ENCODE measurements around the gene SGMS1. TPM values are rescaled to one million over a fixed set of nuclear protein-coding genes. Genes with fewer than 3 reads are reported as not detected.

SGMS1 gene
- total RNA-seq, 1 donor from 2014 or later = 128 TPM

- Histone ChIP-seq H3K27me3 (no peaks in the 10 kb centered on the region), H3K9me3 (no peaks in the 10 kb centered on the region), H3K27ac (no peak overlapping the region), H3K4me3 (no peak overlapping the region), H3K36me3 (no peaks in the 10 kb centered on the region), H3K4me1 (peaks cover 0 to 7% of the 10 kb centered on the region in 2 donors)
- intact Hi-C loops (cut with DNase I) = no loop called here
- DNase-seq (ENCODE audit: low spot score in 2 of 2) = no peak
- TF ChIP-seq, protein P1, sequence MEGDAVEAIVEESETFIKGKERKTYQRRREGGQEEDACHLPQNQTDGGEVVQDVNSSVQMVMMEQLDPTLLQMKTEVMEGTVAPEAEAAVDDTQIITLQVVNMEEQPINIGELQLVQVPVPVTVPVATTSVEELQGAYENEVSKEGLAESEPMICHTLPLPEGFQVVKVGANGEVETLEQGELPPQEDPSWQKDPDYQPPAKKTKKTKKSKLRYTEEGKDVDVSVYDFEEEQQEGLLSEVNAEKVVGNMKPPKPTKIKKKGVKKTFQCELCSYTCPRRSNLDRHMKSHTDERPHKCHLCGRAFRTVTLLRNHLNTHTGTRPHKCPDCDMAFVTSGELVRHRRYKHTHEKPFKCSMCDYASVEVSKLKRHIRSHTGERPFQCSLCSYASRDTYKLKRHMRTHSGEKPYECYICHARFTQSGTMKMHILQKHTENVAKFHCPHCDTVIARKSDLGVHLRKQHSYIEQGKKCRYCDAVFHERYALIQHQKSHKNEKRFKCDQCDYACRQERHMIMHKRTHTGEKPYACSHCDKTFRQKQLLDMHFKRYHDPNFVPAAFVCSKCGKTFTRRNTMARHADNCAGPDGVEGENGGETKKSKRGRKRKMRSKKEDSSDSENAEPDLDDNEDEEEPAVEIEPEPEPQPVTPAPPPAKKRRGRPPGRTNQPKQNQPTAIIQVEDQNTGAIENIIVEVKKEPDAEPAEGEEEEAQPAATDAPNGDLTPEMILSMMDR (IDR thresholded peaks at IDR 0.05) = no peak
Observed at GRCh38 chr10:50394832-50395231, 228.9 kb downstream of the SGMS1 start.

DNA sequence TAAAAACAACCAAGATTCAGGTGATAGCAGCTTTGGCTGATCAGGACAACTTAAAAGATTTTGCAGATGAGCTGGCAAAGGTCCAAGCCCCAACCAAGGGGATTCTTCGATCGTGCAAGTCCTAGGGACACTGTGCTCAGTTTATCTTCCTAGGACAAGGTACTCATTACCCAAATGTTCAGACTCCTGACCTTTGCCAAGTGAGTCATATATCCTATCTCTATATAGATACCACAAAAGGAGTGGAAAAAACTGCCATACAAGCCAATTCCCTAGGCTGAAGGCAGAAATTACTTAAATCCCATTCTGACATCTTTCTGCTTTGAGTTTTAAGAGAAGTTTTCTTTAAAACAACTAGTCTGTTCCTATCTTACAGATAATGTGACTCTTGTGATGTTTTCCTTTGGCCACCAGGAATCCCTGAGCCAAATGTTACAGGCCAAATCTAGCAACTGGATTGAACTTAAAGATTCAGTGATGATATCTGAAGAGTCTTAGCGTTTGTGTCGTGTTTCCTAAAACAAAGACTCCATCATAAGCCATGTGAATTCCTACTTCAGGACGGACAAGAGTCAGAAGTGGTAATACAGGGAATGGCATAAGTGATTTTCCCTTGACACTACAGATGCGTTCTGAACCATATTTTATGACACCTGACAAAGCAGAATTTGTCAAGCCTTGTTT lies 229.8 kb downstream of the SGMS1 start:
- Histone ChIP-seq H3K27me3 (no peaks in the 10 kb centered on the region), H3K9me3 (no peaks in the 10 kb centered on the region), H3K27ac (no peak overlapping the region), H3K4me1 (peaks cover 0 to 7% of the 10 kb centered on the region in 2 donors), H3K36me3 (no peaks in the 10 kb centered on the region), H3K4me3 (no peak overlapping the region)
- no peak for DNase-seq (ENCODE audit: low spot score in 2 of 2)
- TF ChIP-seq, protein P1 (IDR thresholded peaks at IDR 0.05) = no peak
- intact Hi-C loops (cut with DNase I) = no loop called here

- no peaks in the 10 kb centered on the region for H3K9me3 ChIP-seq
- TF ChIP-seq, protein P1 (IDR thresholded peaks at IDR 0.05) = no peak
- DNase-seq (ENCODE audit: low spot score in 2 of 2) = no peak
- no peak overlapping the region for H3K27ac ChIP-seq
- H3K36me3 ChIP-seq = no peaks in the 10 kb centered on the region
- H3K4me1 ChIP-seq = peaks cover 0 to 7% of the 10 kb centered on the region in 2 donors
- intact Hi-C loops (cut with DNase I) = no loop called here
- H3K4me3 ChIP-seq = no peak overlapping the region
- H3K27me3 ChIP-seq = no peaks in the 10 kb centered on the region
Observed at GRCh38 chr10:50392966-50393718, 230.6 kb downstream of the SGMS1 start.

DNA sequence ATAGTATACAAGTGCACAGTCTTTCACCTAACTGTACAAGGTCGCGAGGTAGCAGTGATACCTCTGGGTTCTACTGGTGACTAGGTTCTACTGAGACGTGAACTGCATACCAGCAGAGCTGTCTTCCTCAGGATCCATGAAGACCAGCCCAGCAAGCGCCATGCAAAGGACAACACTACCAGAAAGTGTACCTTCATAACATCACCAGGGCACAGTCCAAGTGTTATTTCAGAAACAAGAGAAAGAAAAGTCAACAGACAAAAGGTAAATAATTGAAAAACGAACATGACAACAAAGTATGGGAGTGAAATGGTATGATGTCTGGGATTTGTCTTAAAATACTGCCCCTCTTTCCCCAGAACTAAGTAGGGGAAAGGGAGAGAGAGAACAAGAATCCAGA lies 231.3 kb downstream of the SGMS1 start:
- H3K27me3 ChIP-seq = no peaks in the 10 kb centered on the region
- no peak for DNase-seq (ENCODE audit: low spot score in 2 of 2)
- intact Hi-C loops (cut with DNase I) = no loop called here
- no peak overlapping the region for H3K27ac ChIP-seq
- TF ChIP-seq, protein P1 (IDR thresholded peaks at IDR 0.05) = no peak
- no peaks in the 10 kb centered on the region for H3K9me3 ChIP-seq
- no peak overlapping the region for H3K4me3 ChIP-seq
- H3K36me3 ChIP-seq = no peaks in the 10 kb centered on the region
- peaks cover 0 to 7% of the 10 kb centered on the region in 2 donors for H3K4me1 ChIP-seq

- Histone ChIP-seq H3K4me1 (peaks cover 0 to 4% of the 10 kb centered on the region in 2 donors), H3K9me3 (no peaks in the 10 kb centered on the region), H3K27ac (no peak overlapping the region), H3K36me3 (no peaks in the 10 kb centered on the region), H3K4me3 (no peak overlapping the region), H3K27me3 (no peaks in the 10 kb centered on the region)
- DNase-seq (ENCODE audit: low spot score in 2 of 2) = no peak
- intact Hi-C loops (cut with DNase I) = no loop called here
- TF ChIP-seq, protein P1 (IDR thresholded peaks at IDR 0.05) = no peak
Observed at GRCh38 chr10:50390302-50390701, 233.5 kb downstream of the SGMS1 start.

Data from ascending aorta (tissue), 2 donors.